Adrenal gland (tissue), 5 donors: Measurements from ENCODE around the gene UBE2G1.

ENCODE experiments used
- CTCF ChIP-seq, 6 experiments: fragments of 450-650 bp in 4 of 6; fragments of 200-600 bp in 2 of 6; sonication (generic) in 1 of 6; IDR thresholded peaks; 1 replicate in 5 of 6; 2 replicates in 1 of 6; pipeline versions ENCODE4 v1.5.1 to v1.8.0; 2016 to 2021; ENCODE audit warnings: antibody characterized with exemption in 6 of 6, mild to moderate bottlenecking in 2 of 6, moderate library complexity in 1 of 6
- POLR2A ChIP-seq, 2 donors: fragments of 450-650 bp; IDR thresholded peaks; one replicate each; pipeline ENCODE4 v1.6.1; 2017; ENCODE audit warnings: antibody characterized with exemption in 2 of 2, mild to moderate bottlenecking in 2 of 2, moderate library complexity in 1 of 2
- donor health status: DM: no; HTN: no; CAD: no.

DNA sequence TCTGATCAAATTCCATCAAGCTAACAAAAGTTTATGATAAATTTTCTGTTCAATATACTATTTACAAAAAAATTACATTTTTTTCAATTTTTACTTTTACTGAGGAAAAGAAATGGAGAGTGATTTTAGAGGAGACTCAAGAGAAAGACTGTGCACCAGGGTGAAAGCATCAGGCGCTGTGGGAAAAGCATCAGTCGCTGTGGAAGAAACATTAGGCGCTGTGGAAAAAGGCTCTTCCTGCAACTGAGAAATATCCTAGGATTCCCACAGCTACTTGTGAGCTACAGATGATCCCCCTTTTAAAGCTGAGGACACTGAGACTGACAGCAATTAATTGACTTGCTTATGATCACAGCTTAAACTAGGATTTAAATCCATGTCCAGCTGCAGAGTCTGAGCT is 107.6 kb downstream of the UBE2G1 start:
- no peak for TF ChIP-seq CTCF (IDR thresholded peaks at IDR 0.05)
- TF ChIP-seq POLR2A (IDR thresholded peaks at IDR 0.05), result no peak
